ENCODE data around the gene ADAT3.
"Not testable (repeated sequence)": the region's sequence is repeated elsewhere in the genome, so short reads cannot be mapped to it uniquely, and the experiment has no call there.

The ADAT3 gene

GRCh38 chr19:1866693-1867348 lies 38.4 kb upstream of the ADAT3 start:
- no peak for DNase-seq (ENCODE audit: low spot score)

GRCh38 chr19:1867349-1867724 lies 37.9 kb upstream of the ADAT3 start:
- no peak for DNase-seq (ENCODE audit: low spot score)

GRCh38 chr19:1868971-1869370 lies 36.2 kb upstream of the ADAT3 start:
- DNase-seq (ENCODE audit: low spot score) = no peak

GRCh38 chr19:1871140-1871597 lies 34.0 kb upstream of the ADAT3 start:
- no peak for DNase-seq (ENCODE audit: low spot score)

GRCh38 chr19:1871630-1872029 lies 33.6 kb upstream of the ADAT3 start:
- no peak for DNase-seq (ENCODE audit: low spot score)

- DNase-seq (ENCODE audit: low spot score) = no peak
Observed at GRCh38 chr19:1872807-1873523, 32.2 kb upstream of the ADAT3 start.

GRCh38 chr19:1873524-1874473 lies 31.4 kb upstream of the ADAT3 start:
- no peak for DNase-seq (ENCODE audit: low spot score)

GRCh38 chr19:1874554-1875185 lies 30.5 kb upstream of the ADAT3 start:
- DNase-seq (ENCODE audit: low spot score) = no peak

- DNase-seq (ENCODE audit: low spot score) = not testable (repeated sequence)
Observed at GRCh38 chr19:1875265-1875645, 29.9 kb upstream of the ADAT3 start.

GRCh38 chr19:1875646-1876495 lies 29.3 kb upstream of the ADAT3 start:
- peak; percentile 93 for DNase-seq (ENCODE audit: low spot score)

GRCh38 chr19:1876496-1877279 lies 28.5 kb upstream of the ADAT3 start:
- DNase-seq (ENCODE audit: low spot score) = not testable (repeated sequence)

- not testable (repeated sequence) for DNase-seq (ENCODE audit: low spot score)
Observed at GRCh38 chr19:1877280-1877660, 27.9 kb upstream of the ADAT3 start.

- DNase-seq (ENCODE audit: low spot score) = not testable (repeated sequence)
Observed at GRCh38 chr19:1878583-1878982, 26.6 kb upstream of the ADAT3 start.

- not testable (repeated sequence) for DNase-seq (ENCODE audit: low spot score)
Observed at GRCh38 chr19:1879982-1880381, 25.2 kb upstream of the ADAT3 start.

- DNase-seq (ENCODE audit: low spot score) = no peak
Observed at GRCh38 chr19:1880611-1881392, 24.4 kb upstream of the ADAT3 start.

- not testable (repeated sequence) for DNase-seq (ENCODE audit: low spot score)
Observed at GRCh38 chr19:1881393-1882088, 23.7 kb upstream of the ADAT3 start.

- DNase-seq (ENCODE audit: low spot score) = peak; percentile 74
Observed at GRCh38 chr19:1882089-1882785, 23.0 kb upstream of the ADAT3 start.
